Sciatic nerve (tissue), 2 donors: ENCODE data around the gene FSTL4. TPM values are rescaled to one million over a fixed set of nuclear protein-coding genes. Genes with fewer than 3 reads are reported as not detected.
"Not testable (repeated sequence)": the region's sequence is repeated elsewhere in the genome, so short reads cannot be mapped to it uniquely, and the experiment has no call there.

ENCODE experiments used
- ATAC-seq: fragments of 200-7000 bp; cut with Tn5 transposase; one replicate; pipeline ENCODE4 v1.9.1; 2020; ENCODE audit warnings: mild to moderate bottlenecking, moderate library complexity
- DNase-seq: peaks from one replicate; pipeline ENCODE4 v3.0.0-alpha.2; 2020; ENCODE audit warnings: low spot score
- intact Hi-C: fragments of 100-400 bp; cut with DNase I; formaldehyde crosslinking; loops from one replicate; pipeline ENCODE4 v1.14.2; 2022
- total RNA-seq: library from RNA; stranded (reverse); fragmentation: NEBNext Ultra II Directional; extraction: Animal tissue kit (Norgen Biotek cat#: 25700); gene quantifications from one replicate; pipeline ENCODE4 v1.2.1, GENCODE V29; 2021
- donor health status: DM: no; HTN: no; CAD: no.
- donor health status: DM: no; HTN: no; CAD: no.

Gene FSTL4
- total RNA-seq, 1 donor from 2014 or later, result not detected

DNA sequence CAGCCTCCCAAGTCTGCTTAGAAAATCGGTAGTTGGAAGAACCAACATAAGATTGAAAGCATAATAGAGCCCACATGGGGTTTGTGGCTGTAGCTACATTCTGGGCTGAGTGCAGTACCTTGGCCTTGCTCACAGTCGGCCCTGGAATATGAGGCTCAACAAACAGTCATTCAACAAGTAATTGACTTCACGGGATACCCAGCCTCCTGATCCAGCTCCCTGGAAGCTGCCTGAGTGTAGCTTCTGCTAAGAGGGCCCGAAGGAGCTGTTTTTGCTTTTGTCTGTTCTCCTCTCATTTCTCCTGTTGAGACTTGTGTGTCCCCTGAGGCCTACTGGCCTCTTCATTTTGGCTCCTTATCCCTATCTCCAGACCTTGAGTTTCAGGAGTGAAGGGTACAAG lies 389.8 kb downstream of the FSTL4 start:
- intact Hi-C loops, result no loop called here
- ATAC-seq (no peak), DNase-seq (no peak)

DNA sequence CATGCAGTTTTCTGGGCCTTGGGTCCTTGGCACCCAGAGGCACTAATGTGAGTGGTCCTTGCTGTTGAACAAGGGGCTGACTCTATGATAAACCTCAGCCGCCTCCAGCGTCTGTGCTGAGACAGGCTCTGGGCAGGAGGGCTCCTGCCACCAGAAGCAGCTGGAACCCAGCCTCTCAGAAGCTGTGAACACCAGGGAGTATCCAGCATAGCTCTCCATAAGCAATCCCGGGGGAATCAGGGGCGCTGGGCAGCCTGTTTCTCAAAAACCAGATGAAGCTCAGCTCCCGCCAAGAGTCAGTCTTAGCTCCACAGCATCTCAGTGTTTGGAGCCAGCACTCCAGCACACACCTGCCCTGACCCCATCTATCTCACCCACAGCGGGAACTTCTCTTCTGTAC lies 390.3 kb downstream of the FSTL4 start:
- intact Hi-C loops, result no loop called here
- no peak for DNase-seq
- no peak for ATAC-seq

DNA sequence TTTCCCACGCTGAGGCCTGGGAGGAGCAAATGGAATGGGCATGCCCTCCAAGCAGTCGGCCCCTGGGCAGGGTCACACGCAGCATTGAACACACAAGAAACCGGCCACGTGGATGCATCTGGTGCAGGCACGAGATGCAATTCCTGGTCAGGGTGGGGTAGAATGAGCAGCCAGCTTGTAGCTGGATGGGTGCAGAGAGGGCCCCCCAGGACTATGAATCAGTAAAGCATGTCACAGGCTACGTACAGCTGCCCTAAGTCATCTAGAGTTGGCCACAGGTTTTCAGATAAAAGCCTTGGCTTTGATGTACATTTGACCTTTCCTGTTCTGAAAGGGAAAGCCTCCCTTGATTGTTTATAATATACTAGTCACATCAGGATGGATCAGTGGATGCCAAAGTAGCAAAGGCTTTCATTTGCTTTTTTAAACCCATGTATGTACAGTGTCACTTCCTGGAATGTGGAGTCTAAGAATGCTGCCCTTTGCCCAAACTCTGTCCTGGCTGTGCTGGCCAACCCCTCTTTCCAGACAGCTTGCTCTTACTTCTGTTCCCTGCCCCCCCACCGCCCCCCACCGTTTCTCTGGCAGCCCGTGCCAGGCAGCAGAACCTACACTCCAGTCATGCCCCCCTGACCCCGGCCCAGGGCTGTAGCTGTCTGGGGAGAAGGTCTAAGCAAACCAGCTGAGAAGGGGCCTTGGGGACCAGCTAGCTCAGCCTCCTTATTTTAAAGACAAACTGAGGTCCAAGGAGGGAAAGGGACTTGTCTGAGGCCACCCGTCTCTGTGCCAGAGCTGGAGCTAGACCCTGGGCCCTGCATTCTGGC lies 391.3 kb downstream of the FSTL4 start:
- no peak for DNase-seq
- no peak for ATAC-seq

DNA sequence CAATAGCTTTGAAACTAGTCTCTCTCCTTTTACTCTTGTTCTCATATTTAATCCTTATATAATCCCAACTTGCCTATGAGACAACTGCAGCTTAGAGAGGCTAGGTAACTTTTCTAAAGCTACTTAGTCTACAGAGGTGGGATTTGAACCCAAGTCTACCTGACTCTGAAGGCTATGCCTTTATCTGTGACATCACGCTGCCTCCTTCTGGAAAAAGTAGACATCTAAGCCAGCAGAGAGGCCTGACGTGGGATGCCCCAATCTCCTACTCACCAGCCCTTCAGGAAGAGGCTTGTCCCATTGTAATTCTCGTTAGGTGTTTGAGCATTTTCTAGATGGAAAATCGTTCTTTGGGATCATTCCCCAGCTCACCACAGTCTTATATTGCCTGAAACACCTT lies 393.0 kb downstream of the FSTL4 start:
- intact Hi-C loops, result no loop called here
- ATAC-seq (no peak), DNase-seq (no peak)

More for the DNA sequence above, 391.3 kb downstream of the FSTL4 start:
- intact Hi-C loops, result no loop called here

DNA sequence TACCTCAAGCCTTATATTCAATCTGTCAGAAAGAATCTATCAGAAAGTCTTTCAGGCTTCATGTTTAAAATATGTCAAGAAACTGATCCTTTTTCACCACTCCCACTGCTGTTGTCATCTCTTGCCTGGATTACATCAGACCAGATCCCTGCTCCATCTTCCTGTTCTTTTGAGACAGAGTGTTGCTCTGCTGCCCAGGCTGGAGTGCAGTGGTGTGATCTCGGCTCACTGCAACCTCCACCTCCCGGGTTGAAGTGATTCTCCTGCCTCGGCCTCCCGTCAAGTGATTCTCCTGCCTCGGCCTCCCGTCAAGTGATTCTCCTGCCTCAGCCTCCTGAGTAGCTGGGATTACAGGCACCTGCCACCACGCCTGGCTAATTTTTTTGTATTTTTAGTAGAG lies 396.2 kb downstream of the FSTL4 start:
- DNase-seq, intact Hi-C loops, ATAC-seq: not testable (repeated sequence)

DNA sequence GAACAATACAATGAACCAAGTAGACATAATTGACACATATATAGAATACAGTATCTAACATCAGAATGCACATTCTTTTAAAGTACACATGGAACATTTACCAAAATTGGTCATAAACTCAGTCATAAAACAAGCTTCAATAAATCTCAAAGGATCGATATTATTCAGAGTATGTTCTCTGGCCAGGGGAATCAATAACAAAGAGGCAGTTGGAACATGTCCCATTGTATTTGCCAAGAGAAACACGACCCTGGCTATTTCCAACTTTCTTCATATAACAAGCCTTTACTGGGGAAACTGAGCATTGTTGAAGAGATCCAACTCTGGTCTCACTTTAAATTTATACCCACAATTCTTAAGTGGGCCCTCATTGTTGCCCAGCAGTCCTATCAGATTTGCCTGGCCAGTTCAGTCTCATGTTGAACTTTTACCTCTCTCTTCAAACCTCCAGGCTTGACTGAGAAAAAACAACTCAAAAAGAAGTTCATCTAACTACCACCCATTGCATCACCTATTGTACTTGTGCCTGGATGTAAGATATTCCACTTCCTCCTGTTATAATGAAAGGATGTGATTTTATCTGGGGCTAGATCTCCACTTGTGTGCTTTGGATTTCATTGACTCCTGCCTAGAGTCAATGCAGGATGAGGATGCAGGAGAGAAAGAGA lies 398.1 kb downstream of the FSTL4 start:
- intact Hi-C loops, result no loop called here
- DNase-seq, result no peak
- no peak for ATAC-seq

DNA sequence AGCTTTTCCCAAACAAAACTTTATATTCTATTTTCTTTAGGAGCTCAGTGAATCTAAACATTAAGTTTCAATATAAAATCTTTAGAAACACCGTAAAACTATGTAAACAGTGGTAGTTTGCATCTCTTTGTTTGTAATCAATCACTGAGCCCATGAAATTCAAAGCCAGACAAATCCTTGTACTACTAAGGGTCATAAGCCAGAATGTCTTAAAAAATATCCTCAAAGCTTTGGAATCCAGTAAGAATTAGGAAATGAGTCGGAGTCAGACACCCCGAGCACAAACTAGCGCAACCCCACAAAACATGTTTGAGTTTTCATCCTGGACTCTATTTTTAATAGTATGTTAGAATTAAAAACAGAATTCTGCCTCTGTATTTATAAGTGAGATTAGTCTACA lies 406.7 kb downstream of the FSTL4 start:
- ATAC-seq (no peak), DNase-seq (no peak)
- intact Hi-C loops, result no loop called here

DNA sequence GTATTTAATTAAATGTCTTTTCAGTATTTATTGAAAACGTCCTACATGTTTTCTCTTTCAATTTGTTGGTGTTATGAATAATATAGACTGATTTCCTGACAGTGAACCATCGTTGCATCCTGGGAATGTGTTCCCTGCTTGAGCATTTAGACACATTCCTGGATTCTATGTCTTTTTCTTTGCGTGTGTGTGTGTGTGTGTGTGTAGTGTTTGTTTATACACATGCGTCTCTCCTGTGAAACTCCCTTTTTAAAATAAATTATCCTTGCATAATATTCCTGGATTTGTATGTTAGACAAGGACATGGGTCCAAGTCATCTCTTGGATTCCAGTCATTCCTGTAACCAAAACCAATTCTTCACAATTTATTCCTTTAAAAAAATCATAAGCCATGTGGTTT lies 407.1 kb downstream of the FSTL4 start:
- no peak for DNase-seq
- intact Hi-C loops, result no loop called here
- no peak for ATAC-seq

DNA sequence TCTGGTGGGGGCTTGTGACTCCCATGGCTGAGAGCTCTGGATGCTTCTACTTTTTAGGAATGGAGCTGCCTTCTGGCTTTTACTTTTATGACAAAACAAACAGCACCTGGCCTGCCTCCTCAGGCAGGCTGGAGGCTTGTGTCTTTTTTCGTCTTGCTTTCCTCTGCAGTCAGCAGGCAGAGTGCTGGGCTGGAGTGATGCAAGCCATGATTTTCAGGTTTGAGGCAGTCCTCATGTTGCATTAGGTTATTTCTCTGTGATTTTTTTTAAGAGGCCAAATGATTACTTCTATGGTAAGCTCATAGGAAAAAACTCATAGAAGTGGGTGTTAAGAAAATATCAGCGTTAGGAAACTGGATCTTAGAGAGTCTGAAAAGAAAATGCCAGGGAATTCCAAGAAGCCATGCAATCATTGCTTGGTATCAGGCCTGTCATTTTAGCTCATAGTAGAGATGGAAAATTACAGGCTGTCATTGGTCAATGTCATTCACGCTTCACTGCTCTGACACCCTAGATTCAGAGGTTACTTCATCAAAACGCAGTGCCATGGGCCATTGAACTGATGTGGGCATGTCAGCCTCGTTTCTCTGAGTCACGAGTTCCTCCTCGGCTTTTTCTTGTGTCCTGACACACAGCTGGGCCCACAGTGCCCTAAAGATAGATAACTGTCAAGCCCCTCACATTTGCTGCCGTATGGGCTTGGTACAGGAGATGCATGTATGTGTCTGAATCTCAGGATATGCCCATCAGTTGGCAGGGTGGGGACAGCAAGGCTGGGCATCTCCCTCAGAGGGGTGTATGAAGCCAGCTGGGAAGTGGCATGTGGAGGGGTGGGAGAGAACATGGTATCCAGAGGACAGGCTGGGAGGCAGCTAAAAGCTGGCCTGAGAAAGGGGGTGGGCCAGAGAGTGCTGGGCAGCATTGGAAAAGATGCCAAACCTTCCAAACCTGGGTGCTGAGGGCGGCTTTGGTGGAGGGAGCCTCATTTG lies 408.7 kb downstream of the FSTL4 start:
- DNase-seq (no peak), ATAC-seq (no peak)
- intact Hi-C loops, result no loop called here

DNA sequence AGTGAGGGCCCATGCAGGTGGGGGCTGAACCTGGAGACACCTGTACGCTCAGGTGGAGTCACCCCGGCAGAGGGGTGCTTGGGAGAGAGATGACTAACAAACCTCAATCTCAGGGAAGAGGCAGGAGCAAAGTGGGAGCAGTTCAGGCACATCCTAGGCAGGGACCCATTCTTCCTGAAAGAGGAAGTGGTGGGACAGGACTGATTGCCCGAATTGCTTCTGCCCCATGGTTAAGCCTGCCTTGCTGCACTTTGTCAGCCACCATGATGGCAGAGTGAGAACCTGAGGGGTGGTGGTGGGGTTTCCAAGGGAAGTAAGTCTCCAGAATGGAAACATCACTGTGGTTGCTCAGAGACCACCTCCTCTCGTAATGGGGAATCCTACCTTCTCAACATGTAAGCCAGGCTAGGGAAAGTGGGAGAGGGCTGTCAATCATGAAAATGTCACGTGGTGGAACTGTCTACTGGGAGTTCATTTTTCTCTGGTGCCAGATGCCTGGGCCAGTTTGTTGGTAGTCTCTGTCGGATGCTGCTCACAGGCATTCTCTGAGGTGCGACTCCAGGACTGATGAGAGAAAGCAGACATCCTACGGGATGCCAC lies 410.2 kb downstream of the FSTL4 start:
- DNase-seq, result no peak
- intact Hi-C loops, result no loop called here
- no peak for ATAC-seq

DNA sequence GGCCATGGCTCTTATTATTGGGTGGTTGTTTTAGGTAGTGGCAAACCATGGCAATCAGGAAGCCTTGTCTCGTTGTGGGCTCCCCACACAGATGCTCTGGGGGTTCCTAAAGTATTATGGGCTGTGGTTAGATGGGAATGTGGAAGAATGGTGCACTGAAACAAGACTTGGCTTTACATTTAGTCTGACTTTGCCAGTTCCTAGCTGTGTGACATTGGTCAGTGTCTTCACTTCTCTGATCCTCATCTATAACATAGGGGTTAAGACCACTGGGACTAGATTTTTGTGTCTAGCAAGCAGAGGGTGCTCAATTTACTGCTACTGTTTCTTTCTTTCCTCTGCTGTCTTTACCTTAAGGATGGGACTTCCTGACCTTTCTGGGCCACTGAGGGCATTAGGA lies 411.0 kb downstream of the FSTL4 start:
- no peak for DNase-seq
- no peak for ATAC-seq
- intact Hi-C loops, result no loop called here

DNA sequence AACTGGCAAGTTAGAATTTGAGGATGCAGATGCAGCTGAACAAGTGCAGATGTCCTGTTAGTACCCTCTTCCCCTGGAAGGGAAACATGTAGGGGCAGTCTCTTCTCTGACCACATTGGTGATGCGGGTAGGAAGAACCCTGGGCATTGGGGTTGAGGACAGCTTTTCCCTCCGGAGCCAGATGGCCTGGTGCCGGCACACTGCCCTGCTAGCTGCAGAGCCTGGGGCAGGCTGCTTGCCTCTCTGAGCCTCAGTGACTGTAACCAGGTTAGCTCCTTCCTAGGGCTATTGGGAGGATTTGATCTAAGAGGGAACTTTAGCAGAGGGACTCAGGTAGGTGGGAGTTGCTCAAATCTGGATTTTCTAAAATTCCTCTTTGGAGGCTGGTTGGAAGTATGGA lies 412.1 kb downstream of the FSTL4 start:
- DNase-seq (no peak), ATAC-seq (no peak)
- intact Hi-C loops, result no loop called here

DNA sequence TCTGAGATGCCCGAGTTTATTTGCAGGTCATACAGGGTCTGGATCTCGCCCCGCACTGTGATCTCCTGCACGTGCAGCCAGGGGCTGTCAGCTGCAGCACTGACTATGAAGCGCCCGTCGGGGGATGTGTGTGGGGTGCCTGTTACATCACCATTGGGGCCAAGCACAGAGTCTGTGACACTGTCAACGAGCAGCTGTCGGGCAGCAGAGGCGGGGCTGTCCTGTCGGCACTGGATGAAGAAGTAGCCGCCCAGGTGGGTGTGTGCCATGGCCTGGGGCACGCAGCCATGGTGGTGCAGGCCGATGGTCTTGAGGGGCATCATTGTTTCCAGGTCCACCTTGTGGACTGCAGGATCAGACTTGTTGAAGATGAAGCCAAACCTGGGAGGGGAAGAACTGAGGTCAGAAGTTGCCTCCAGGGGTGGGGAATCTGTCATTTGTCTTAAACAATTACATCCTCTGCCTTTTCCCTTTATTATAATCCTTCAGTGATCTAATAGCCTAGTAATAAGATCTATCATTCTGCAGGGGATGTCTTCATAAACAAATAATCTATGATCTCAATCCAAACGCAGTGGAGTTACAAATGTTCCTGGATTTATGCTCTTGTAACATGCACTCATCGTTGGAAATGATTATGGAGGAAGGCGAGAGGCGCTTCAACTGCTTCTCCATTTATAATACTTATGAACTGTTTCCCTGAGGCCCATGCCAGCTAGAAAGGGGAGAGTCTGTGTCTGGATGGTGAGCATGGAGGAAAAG lies 412.7 kb downstream of the FSTL4 start:
- no peak for DNase-seq
- intact Hi-C loops, result no loop called here
- ATAC-seq, result no peak

DNA sequence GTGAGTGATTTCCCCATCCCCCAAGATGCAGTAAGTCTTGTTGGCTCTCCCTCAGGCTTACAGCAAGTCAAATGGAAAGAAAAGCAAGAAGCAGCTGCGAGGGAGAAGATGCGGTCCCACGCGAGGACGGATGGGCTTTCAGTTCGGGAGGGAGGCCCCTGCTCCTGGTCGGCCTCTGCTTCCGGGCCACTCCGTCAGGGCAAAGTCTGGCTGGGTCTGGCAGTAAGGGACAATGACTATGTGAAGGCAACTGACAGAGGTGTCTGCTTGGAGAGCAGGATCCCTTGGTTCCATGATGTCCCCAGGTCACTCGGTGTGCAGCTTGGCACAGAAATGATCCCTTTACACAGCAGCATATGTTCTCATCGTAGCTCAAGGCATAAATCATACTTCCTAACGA lies 413.8 kb downstream of the FSTL4 start:
- ATAC-seq, result no peak
- no peak for DNase-seq

DNA sequence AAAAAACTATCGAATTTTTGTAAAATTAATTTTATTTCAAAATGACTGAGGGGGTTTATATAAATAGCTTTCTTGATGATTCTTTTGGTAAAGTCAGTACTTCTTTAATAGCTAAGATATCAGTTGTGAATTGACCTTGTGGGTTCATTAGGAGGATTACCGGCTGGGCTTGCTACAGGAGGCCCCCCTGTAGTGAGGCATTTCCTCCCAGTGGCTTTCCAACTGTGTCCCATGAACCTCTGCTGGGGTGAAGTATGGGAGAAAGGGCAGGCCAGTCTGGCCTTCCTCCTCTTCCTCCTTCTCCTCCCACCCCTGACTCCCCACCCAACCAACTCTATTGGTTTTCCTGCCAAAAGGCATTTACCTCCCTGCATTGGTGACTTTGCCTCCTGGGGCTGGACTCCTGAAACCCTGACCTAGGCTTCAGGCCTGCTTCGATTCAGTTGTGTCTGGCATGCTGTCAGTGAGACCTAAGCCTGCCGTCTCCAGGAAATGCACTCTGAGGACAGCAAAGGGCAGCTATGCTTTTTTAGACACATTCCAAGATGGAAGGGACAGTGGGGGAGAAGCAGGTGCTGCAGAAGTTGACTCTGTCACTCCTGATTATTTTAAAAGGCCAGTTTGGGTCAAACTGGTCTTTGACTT lies 415.8 kb downstream of the FSTL4 start:
- intact Hi-C loops, result no loop called here
- DNase-seq, result no peak
- no peak for ATAC-seq

More for the DNA sequence above, 413.8 kb downstream of the FSTL4 start:
- intact Hi-C loops, result no loop called here

DNA sequence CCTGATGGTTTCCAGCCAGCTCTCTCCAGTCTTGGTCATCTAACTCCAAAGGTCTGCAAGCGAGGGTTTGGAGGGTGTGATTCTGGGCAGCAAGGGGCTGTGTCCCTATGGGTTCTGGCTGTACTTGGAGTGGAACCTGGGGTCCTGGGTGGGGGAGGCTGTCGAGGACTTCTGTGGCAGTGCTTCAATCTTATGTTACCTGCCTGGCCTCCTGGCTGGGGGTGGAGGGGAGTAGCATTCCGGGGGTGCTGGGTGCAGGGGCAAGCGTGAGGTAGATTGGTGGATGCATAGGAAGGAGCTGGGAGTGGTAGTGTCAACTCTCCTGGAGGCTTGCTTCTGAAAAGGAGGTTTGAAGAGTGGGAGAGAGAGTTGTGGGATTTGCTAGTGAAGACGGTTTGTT lies 417.1 kb downstream of the FSTL4 start:
- DNase-seq, result no peak
- intact Hi-C loops, result no loop called here
- no peak for ATAC-seq

DNA sequence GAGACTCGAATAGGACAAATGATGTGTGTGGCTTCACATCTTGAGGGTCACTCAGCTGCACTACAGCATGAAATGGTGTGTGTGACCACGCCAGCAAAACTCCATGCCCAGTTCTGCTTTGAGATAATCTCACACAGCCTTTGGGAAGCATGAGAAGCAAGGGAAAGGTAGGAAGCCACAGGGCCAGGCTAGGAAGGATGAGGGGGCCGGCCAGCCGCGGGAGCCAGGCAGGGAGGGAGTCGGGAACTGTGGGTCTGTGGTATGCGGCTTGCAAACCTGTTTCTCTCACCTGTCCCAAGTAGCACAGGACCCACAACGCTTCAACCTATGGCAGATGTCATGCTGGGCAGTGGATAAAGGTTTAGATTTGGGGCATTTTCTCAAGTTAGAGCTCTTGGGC lies 418.5 kb downstream of the FSTL4 start:
- no peak for DNase-seq
- intact Hi-C loops, result no loop called here
- no peak for ATAC-seq

DNA sequence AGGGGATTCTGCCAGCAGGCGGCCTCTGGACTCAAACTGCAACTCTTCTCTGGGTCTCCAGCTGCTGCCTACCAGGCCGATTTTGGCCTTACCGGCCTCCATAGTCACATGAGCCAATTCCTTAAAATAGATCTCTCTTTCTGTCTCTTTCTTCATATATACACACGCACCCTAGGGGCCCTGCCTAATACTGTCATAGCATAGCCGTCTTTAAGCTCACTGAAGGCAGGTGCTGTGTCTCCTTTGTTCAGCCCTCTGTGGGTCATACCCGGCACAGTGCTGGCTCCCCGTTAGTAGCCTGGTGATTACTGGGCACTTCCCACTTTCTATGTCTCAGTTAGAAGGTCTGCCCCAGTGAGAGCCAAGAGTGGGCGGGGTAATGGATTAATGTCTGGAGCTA lies 419.6 kb downstream of the FSTL4 start:
- intact Hi-C loops, result no loop called here
- DNase-seq (no peak), ATAC-seq (no peak)
